OCI-LY7 (cell line): ENCODE data around the gene ACACB. TPM values are rescaled to one million over a fixed set of nuclear protein-coding genes. Genes with fewer than 3 reads are reported as not detected.

Experiments
- BruUV-seq: library from RNA; stranded (reverse); fragments of 400-500 nt; replicated peaks from 2 replicates; lab custom pipeline; 2021; lab: Mats Ljungman, UMichigan
- CTCF ChIA-PET: fragments of 300-600 bp; sonication (Branson Sonifier 250); formaldehyde crosslinking; loops from one replicate; lab custom pipeline; 2022; ENCODE audit warnings: antibody characterized with exemption; ENCODE audit not compliant: unreplicated experiment; lab: Charles Lee
- POLR2A ChIA-PET: fragments of 300-600 bp; sonication (Branson Sonifier 250); formaldehyde crosslinking; loops from one replicate; lab custom pipeline; 2022; ENCODE audit warnings: antibody characterized with exemption; lab: Charles Lee
- DNase-seq: peaks from one replicate; pipeline ENCODE4 v3.0.0-alpha.2; 2015; ENCODE audit warnings: low spot score
- H2AFZ ChIP-seq: fragments of 200-600 bp; sonication (generic), shearing (Covaris generic); 2 replicates; pipeline ENCODE4 v1.6.1; 2014; ENCODE audit warnings: mild to moderate bottlenecking, antibody characterized with exemption, low read length, moderate library complexity
- H3K27ac ChIP-seq: fragments of 200-600 bp; sonication (generic); 2 replicates; pipeline ENCODE4 v1.5.1; 2014; ENCODE audit warnings: mixed run types, low read depth, mild to moderate bottlenecking, moderate library complexity, low read length, inconsistent platforms; ENCODE audit not compliant: poor library complexity, severe bottlenecking
- H3K36me3 ChIP-seq: fragments of 200-600 bp; sonication (generic); 2 replicates; pipeline ENCODE4 v1.6.1; 2014; ENCODE audit warnings: mild to moderate bottlenecking, antibody characterized with exemption, low read length, moderate library complexity, mixed read lengths; ENCODE audit not compliant: insufficient read depth
- H3K4me1 ChIP-seq: fragments of 200-600 bp; sonication (generic); 2 replicates; pipeline ENCODE4 v1.5.1; 2014; ENCODE audit warnings: mild to moderate bottlenecking, low read length; ENCODE audit not compliant: insufficient read depth, poor library complexity, severe bottlenecking
- H3K4me2 ChIP-seq: fragments of 200-600 bp; sonication (generic); 2 replicates; pipeline ENCODE4 v1.6.1; 2014; ENCODE audit warnings: mild to moderate bottlenecking, low read length
- H3K4me3 ChIP-seq: fragments of 200-600 bp; sonication (generic); 2 replicates; pipeline ENCODE4 v1.5.1; 2014; ENCODE audit warnings: mild to moderate bottlenecking, low read depth, low read length; ENCODE audit not compliant: poor library complexity, severe bottlenecking
- H3K79me2 ChIP-seq: fragments of 200-600 bp; sonication (generic); 2 replicates; pipeline ENCODE4 v1.6.1; 2016; ENCODE audit warnings: low read depth, mild to moderate bottlenecking, low read length, moderate library complexity, mixed read lengths; ENCODE audit not compliant: insufficient read depth
- H3K9me2 ChIP-seq: fragments of 200-600 bp; sonication (generic); 2 replicates; pipeline ENCODE4 v1.6.1; 2016; ENCODE audit warnings: mild to moderate bottlenecking, low read length, mixed read lengths; ENCODE audit not compliant: insufficient read depth
- H3K9me3 ChIP-seq: fragments of 200-600 bp; sonication (generic); 2 replicates; pipeline ENCODE4 v1.6.1; 2014; ENCODE audit warnings: mild to moderate bottlenecking, mixed run types, low read length, mixed read lengths
- H4K20me1 ChIP-seq: fragments of 200-600 bp; sonication (generic); 2 replicates; pipeline ENCODE4 v1.6.1; 2014; ENCODE audit warnings: mild to moderate bottlenecking, antibody characterized with exemption, low read length, moderate library complexity, mixed read lengths; ENCODE audit not compliant: insufficient read depth
- CTCF ChIP-seq: fragments of 200-600 bp; sonication (generic); conservative IDR thresholded peaks from 2 replicates; pipeline ENCODE4 v1.5.1; 2014; ENCODE audit warnings: mild to moderate bottlenecking, antibody characterized with exemption, low read length, moderate library complexity, mixed read lengths
- EZH2phosphoT487 ChIP-seq: fragments of 200-600 bp; sonication (generic); IDR thresholded peaks from 2 replicates; pipeline ENCODE4 v1.6.1; 2018; ENCODE audit warnings: low read depth, borderline replicate concordance, mild to moderate bottlenecking, mixed run types, antibody characterized with exemption, low read length, moderate library complexity, mixed read lengths
- intact Hi-C: fragments of 100-400 bp; cut with micrococcal nuclease; formaldehyde crosslinking; loops from one replicate; pipeline ENCODE4 v1.10.0; 2022; ENCODE audit not compliant: unreplicated experiment
- total RNA-seq, 2 experiments: library from RNA; depleted of rRNA in 1 of 2; stranded (reverse); fragments of >200 nt in 1 of 2; shearing (Covaris generic) in 1 of 2; gene quantifications; 2 replicates each; pipeline ENCODE4 v1.2.3, GENCODE V29; 2014 to 2022

ACACB gene
- total RNA-seq, 2 experiments from 2014 or later, result 19.7 to 45.1 TPM

GRCh38 chr12:109113661-109114321 is 2.6 kb upstream of the ACACB start:
- no peak overlapping the region for H3K4me3 ChIP-seq
- H3K27ac ChIP-seq, result no peak overlapping the region
- H3K79me2 ChIP-seq, result no peaks in the 10 kb centered on the region
- no peak overlapping the region for H3K4me2 ChIP-seq
- H3K4me1 ChIP-seq, result peaks cover 7% of the 10 kb centered on the region
- H2AFZ ChIP-seq, result no peak overlapping the region
- H4K20me1 ChIP-seq, result no peaks in the 10 kb centered on the region
- BruUV-seq, result no TSS peak
- intact Hi-C loops, result loop anchor here (5.0 kb wide), 1 partner anchor 274 kb away; no protein-coding TSS in a partner anchor
- ChIA-PET POLR2A (interaction anchor here (1.2 kb wide), 1 partner anchor 12 kb away, joined by 3 read pairs; no protein-coding TSS in a partner anchor), CTCF (no interaction called here)
- H3K9me3 ChIP-seq, result no peaks in the 10 kb centered on the region
- peaks cover 37% of the 10 kb centered on the region for H3K36me3 ChIP-seq
- TF ChIP-seq CTCF (no peak), EZH2phosphoT487 (no peak)
- no peak for DNase-seq
- H3K9me2 ChIP-seq, result no peaks in the 10 kb centered on the region

- H3K36me3 ChIP-seq, result peaks cover 32% of the 10 kb centered on the region
- H3K9me2 ChIP-seq, result no peaks in the 10 kb centered on the region
- H3K4me1 ChIP-seq, result peaks cover 7% of the 10 kb centered on the region
- no TSS peak for BruUV-seq
- no peak for DNase-seq
- CTCF ChIA-PET, result no interaction called here
- H3K79me2 ChIP-seq, result no peaks in the 10 kb centered on the region
- H2AFZ ChIP-seq, result no peak overlapping the region
- H3K4me2 ChIP-seq, result no peak overlapping the region
- no peaks in the 10 kb centered on the region for H3K9me3 ChIP-seq
- no peak overlapping the region for H3K27ac ChIP-seq
- no peak for TF ChIP-seq EZH2phosphoT487
- TF ChIP-seq CTCF, result no peak
- POLR2A ChIA-PET, result interaction anchor here (0.7 to 1.3 kb wide), 4 partner anchors 12 to 897 kb away, joined by 3 to 4 read pairs (median 3); no protein-coding TSS in a partner anchor
- no peaks in the 10 kb centered on the region for H4K20me1 ChIP-seq
- H3K4me3 ChIP-seq, result no peak overlapping the region
- intact Hi-C loops, result loop anchor here (5.0 kb wide), 1 partner anchor 273 kb away; no protein-coding TSS in a partner anchor
Measured at GRCh38 chr12:109114644-109115043, 1.7 kb upstream of the ACACB start.

- no peaks in the 10 kb centered on the region for H3K79me2 ChIP-seq
Measured at GRCh38 chr12:109115404-109115757, 1.0 kb upstream of the ACACB start.

More at GRCh38 chr12:109115404-109115757, 1.0 kb upstream of the ACACB start:
- POLR2A ChIA-PET, result interaction anchor here (1.0 to 1.3 kb wide), 3 partner anchors 11 to 16 kb away, joined by 3 to 4 read pairs (median 4); no protein-coding TSS in a partner anchor
- BruUV-seq, result no TSS peak
- no peak for DNase-seq
- Histone ChIP-seq H3K27ac (no peak overlapping the region), H3K36me3 (peaks cover 25% of the 10 kb centered on the region), H3K4me3 (no peak overlapping the region), H3K4me1 (peaks cover 9% of the 10 kb centered on the region), H3K9me3 (no peaks in the 10 kb centered on the region), H3K4me2 (no peak overlapping the region), H2AFZ (no peak overlapping the region), H4K20me1 (no peaks in the 10 kb centered on the region), H3K9me2 (no peaks in the 10 kb centered on the region)
- TF ChIP-seq EZH2phosphoT487 (no peak), CTCF (no peak)
- intact Hi-C loops, result no loop called here
- CTCF ChIA-PET, result no interaction called here
